Epithelial cell of prostate (primary cell): ENCODE results near the gene MROH7.

ENCODE experiments used
- DNase-seq: peaks from one replicate; pipeline ENCODE4 v3.0.0-alpha.2; 2011; ENCODE audit warnings: low read depth, low spot score
- H3K27ac ChIP-seq: fragments of 450-650 bp; 2 replicates; pipeline ENCODE4 v1.5.1; 2017; ENCODE audit warnings: mild to moderate bottlenecking

MROH7 gene

GRCh38 chr1:54686155-54686554, 44.6 kb downstream of the MROH7 start:
- H3K27ac ChIP-seq: no peak overlapping the region
- DNase-seq: no peak

GRCh38 chr1:54694771-54695170, 53.2 kb downstream of the MROH7 start:
- no peak overlapping the region for H3K27ac ChIP-seq
- no peak for DNase-seq

GRCh38 chr1:54695221-54695620, 53.6 kb downstream of the MROH7 start:
- no peak for DNase-seq
- no peak overlapping the region for H3K27ac ChIP-seq

GRCh38 chr1:54695764-54696163, 54.2 kb downstream of the MROH7 start:
- H3K27ac ChIP-seq: no peak overlapping the region
- DNase-seq: no peak

- H3K27ac ChIP-seq: no peak overlapping the region
- DNase-seq: no peak
Measured at GRCh38 chr1:54696262-54696661, 54.7 kb downstream of the MROH7 start.

- no peak for DNase-seq
- no peak overlapping the region for H3K27ac ChIP-seq
Measured at GRCh38 chr1:54697896-54698295, 56.3 kb downstream of the MROH7 start.

- H3K27ac ChIP-seq: no peak overlapping the region
- no peak for DNase-seq
Measured at GRCh38 chr1:54698346-54698745, 56.8 kb downstream of the MROH7 start.

- no peak overlapping the region for H3K27ac ChIP-seq
- DNase-seq: no peak
Measured at GRCh38 chr1:54699936-54700525, 58.4 kb downstream of the MROH7 start.

- no peak for DNase-seq
- no peak overlapping the region for H3K27ac ChIP-seq
Measured at GRCh38 chr1:54701066-54701465, 59.5 kb downstream of the MROH7 start.

- no peak overlapping the region for H3K27ac ChIP-seq
- DNase-seq: no peak
Measured at GRCh38 chr1:54701996-54702395, 60.4 kb downstream of the MROH7 start.

GRCh38 chr1:54703471-54703870, 61.9 kb downstream of the MROH7 start:
- no peak overlapping the region for H3K27ac ChIP-seq
- DNase-seq: no peak

GRCh38 chr1:54705153-54705552, 63.6 kb downstream of the MROH7 start:
- H3K27ac ChIP-seq: no peak overlapping the region
- no peak for DNase-seq

GRCh38 chr1:54706419-54706818, 64.8 kb downstream of the MROH7 start:
- no peak for DNase-seq

GRCh38 chr1:54708385-54708784, 66.8 kb downstream of the MROH7 start:
- no peak overlapping the region for H3K27ac ChIP-seq
- no peak for DNase-seq

More at GRCh38 chr1:54706419-54706818, 64.8 kb downstream of the MROH7 start:
- no peak overlapping the region for H3K27ac ChIP-seq

GRCh38 chr1:54709547-54710292, 68.1 kb downstream of the MROH7 start:
- H3K27ac ChIP-seq: no peak overlapping the region
- DNase-seq: no peak

- no peak for DNase-seq
- H3K27ac ChIP-seq: no peak overlapping the region
Measured at GRCh38 chr1:54710434-54710833, 68.8 kb downstream of the MROH7 start.

- no peak for DNase-seq
- no peak overlapping the region for H3K27ac ChIP-seq
Measured at GRCh38 chr1:54710841-54711240, 69.3 kb downstream of the MROH7 start.

- H3K27ac ChIP-seq: no peak overlapping the region
- DNase-seq: no peak
Measured at GRCh38 chr1:54711536-54711935, 70.0 kb downstream of the MROH7 start.

- no peak for DNase-seq
- no peak overlapping the region for H3K27ac ChIP-seq
Measured at GRCh38 chr1:54714881-54715492, 73.4 kb downstream of the MROH7 start.

GRCh38 chr1:54715493-54716298, 74.1 kb downstream of the MROH7 start, which contains the start of gene TTC4:
TSS of gene TTC4 (plus strand) at chr1:54715861. CDS start at chr1:54715909, 48 bp downstream.
- peak; percentile 24 for DNase-seq
- peak within 1 kb of the TSS; percentile 87 for H3K27ac ChIP-seq
